Left lung (tissue), 10 donors: ENCODE data around the gene MARCHF9. TPM values are rescaled to one million over a fixed set of nuclear protein-coding genes. Genes with fewer than 3 reads are reported as not detected.

Experiments
- ATAC-seq: fragments of 200-7000 bp; cut with Tn5 transposase; one replicate; pipeline ENCODE4 v1.9.1; 2020; ENCODE audit warnings: moderate library complexity
- DNase-seq, 4 donors: peaks; one replicate each; pipeline ENCODE4 v3.0.0-alpha.2; 2013 to 2020
- H3K27ac ChIP-seq, 2 donors: fragments of 200-600 bp; sonication (generic) in 1 of 2; one replicate each; pipeline versions ENCODE4 v1.5.0 to v1.8.0; 2020 to 2021
- H3K27me3 ChIP-seq, 2 donors: fragments of 200-600 bp; sonication (generic) in 1 of 2; one replicate each; pipeline versions ENCODE4 v1.5.0 to v1.8.0; 2020 to 2021
- H3K36me3 ChIP-seq, 2 donors: fragments of 200-600 bp; sonication (generic) in 1 of 2; one replicate each; pipeline versions ENCODE4 v1.5.0 to v1.8.0; 2020 to 2021
- H3K4me1 ChIP-seq, 2 donors: fragments of 200-600 bp; one replicate each; pipeline ENCODE4 v1.8.0; 2021
- H3K4me3 ChIP-seq, 2 donors: fragments of 200-600 bp; sonication (generic) in 1 of 2; one replicate each; pipeline versions ENCODE4 v1.5.0 to v1.8.0; 2020 to 2021; ENCODE audit warnings: mild to moderate bottlenecking in 1 of 2
- H3K9me3 ChIP-seq, 2 donors: fragments of 200-600 bp; sonication (generic) in 1 of 2; one replicate each; pipeline versions ENCODE4 v1.5.0 to v1.8.0; 2020 to 2021
- intact Hi-C, 2 donors: fragments of 100-400 bp; cut with DNase I; formaldehyde crosslinking; loops; one replicate each; pipeline versions ENCODE4 v1.11.2 to v1.14.2; 2022
- polyA plus RNA-seq, 6 donors: library from polyadenylated mRNA; unstranded; fragments of 120-200 nt; gene quantifications; one replicate each; pipeline ENCODE4 v1.2.1, GENCODE V29; 2013; ENCODE audit not compliant: insufficient read length in 6 of 6
- total RNA-seq, 2 donors: library from RNA; stranded (reverse); fragmentation: NEBNext Ultra II Directional; extraction: Animal tissue kit (Norgen Biotek cat#: 25700); gene quantifications; one replicate each; pipeline ENCODE4 v1.2.1, GENCODE V29; 2021
- TF ChIP-seq, protein P1 (sequence below), 2 donors: fragments of 200-600 bp; sonication (generic) in 1 of 2; IDR thresholded peaks; one replicate each; pipeline versions ENCODE4 v1.5.0 to v1.8.0; 2021; ENCODE audit warnings: antibody characterized with exemption in 2 of 2
- donor health status: DM: no; HTN: yes; CAD: no.
- donor health status: DM: no; HTN: no; CAD: no.

The MARCHF9 gene
- total and polyA plus RNA-seq, 8 donors: 16.5 to 22.6 (median 19.5) TPM

DNA sequence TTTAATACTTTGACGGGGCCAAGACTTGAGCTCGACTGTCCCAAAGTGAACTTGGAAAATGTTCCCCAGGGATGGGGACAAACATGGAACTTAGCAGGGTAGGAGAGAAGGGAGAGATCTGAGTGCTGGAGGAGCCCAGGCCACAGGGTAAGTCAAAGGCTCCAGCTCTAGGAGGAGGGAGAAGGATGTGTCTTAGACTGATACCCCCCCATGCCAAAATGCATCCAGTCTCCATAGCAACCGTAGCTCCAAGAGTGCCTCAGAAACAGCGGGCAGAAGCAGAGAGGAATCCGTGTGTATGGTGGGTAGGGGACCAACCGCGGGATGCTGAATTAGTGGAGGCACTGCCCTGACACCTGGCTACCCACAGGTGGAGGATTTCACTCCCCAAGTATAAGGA lies 15.5 kb upstream of the MARCHF9 start:
- Histone ChIP-seq H3K36me3 (peaks cover 0 to 20% of the 10 kb centered on the region in 2 donors), H3K9me3 (no peaks in the 10 kb centered on the region), H3K27me3 (peaks cover 48 to 73% of the 10 kb centered on the region in 2 donors), H3K4me3 (no peak overlapping the region), H3K27ac (no peak overlapping the region), H3K4me1 (peaks cover 13 to 63% of the 10 kb centered on the region in 2 donors)
- no peak for ATAC-seq
- intact Hi-C loops: no loop called here
- TF ChIP-seq, protein P1, sequence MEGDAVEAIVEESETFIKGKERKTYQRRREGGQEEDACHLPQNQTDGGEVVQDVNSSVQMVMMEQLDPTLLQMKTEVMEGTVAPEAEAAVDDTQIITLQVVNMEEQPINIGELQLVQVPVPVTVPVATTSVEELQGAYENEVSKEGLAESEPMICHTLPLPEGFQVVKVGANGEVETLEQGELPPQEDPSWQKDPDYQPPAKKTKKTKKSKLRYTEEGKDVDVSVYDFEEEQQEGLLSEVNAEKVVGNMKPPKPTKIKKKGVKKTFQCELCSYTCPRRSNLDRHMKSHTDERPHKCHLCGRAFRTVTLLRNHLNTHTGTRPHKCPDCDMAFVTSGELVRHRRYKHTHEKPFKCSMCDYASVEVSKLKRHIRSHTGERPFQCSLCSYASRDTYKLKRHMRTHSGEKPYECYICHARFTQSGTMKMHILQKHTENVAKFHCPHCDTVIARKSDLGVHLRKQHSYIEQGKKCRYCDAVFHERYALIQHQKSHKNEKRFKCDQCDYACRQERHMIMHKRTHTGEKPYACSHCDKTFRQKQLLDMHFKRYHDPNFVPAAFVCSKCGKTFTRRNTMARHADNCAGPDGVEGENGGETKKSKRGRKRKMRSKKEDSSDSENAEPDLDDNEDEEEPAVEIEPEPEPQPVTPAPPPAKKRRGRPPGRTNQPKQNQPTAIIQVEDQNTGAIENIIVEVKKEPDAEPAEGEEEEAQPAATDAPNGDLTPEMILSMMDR (IDR thresholded peaks at IDR 0.05): no peak
- DNase-seq: no peak

DNA sequence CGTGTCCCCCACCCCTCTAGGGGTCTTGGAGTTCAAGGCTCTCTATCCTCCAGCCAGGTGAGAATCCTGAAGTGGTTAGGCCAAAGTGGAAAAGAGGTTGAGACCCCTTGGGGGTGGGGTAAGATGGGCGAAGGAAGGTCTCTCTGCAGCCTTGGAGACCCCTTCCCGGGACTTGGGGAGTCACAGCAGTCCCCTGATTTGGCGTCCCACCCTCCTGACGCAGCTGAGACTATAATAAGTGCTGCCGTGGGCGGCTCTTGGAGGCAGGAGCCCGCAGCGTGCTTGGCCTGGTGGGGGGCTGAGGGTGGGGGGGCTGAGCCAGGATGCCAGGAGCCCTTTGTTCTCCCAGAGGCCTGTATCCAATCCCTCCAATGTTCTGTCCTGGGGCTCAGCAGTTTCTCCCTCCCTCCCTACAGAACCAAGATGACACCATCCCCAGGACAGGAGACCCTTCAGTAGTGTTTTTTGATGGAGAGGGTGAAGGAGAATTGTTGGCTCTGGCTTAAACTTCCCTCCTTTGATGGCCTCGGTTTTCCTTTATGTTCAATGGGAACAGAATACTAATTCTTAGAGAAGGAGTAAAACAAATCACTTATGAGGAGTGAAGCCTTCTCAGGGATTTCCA lies 14.9 kb upstream of the MARCHF9 start:
- peaks cover 46 to 67% of the 10 kb centered on the region in 2 donors for H3K27me3 ChIP-seq
- peaks cover 13 to 63% of the 10 kb centered on the region in 2 donors for H3K4me1 ChIP-seq
- H3K36me3 ChIP-seq: peaks cover 0 to 14% of the 10 kb centered on the region in 2 donors
- intact Hi-C loops: no loop called here
- DNase-seq: no peak
- no peak overlapping the region for H3K4me3 ChIP-seq
- ATAC-seq: no peak
- TF ChIP-seq, protein P1 (IDR thresholded peaks at IDR 0.05): no peak
- H3K9me3 ChIP-seq: no peaks in the 10 kb centered on the region
- H3K27ac ChIP-seq: no peak overlapping the region

DNA sequence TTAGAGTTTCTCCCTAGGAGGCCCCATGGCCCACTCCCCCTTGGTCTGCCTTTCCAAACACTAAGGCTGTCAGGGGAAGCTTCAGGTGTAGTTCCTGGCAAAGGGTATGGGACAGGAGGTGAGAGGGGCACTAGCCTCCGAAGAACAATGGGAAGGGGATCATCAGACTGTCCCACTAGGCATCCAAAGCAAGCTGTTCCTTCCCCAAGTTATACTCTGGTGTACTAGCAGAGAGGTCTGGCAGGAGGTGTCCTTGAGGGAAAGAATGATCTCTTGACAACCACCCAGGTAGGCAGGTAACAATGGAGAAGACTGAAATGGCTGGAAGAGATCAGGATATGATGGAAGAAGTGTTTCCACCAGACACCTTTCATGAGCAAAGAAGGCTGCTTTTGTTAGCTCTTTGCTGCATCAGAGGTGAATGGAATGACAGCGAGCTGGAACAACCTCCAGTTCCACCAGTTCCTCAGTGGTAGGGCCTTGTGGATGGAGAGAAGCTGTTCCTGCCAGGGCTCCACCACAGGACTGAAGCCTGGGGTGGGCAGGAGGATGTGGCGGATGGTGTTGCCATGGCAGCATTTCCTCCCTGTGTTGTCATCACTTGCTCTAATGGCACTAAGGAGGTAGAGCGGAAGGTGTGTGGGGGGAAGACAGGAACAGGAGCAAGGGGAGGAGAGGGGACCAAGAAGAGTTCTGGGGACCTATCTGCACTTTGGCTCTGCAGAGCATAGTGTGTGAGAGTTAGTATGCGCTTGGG lies 14.1 kb upstream of the MARCHF9 start:
- TF ChIP-seq, protein P1 (IDR thresholded peaks at IDR 0.05): no peak
- Histone ChIP-seq H3K36me3 (peaks cover 0 to 8% of the 10 kb centered on the region in 2 donors), H3K4me3 (peak overlapping the region in 1 of 2 donors; percentile 50), H3K4me1 (peaks cover 13 to 65% of the 10 kb centered on the region in 2 donors), H3K27ac (peak overlapping the region in 1 of 2 donors; percentile 81), H3K9me3 (no peaks in the 10 kb centered on the region), H3K27me3 (peaks cover 39 to 58% of the 10 kb centered on the region in 2 donors)
- intact Hi-C loops: no loop called here
- DNase-seq (no peak), ATAC-seq (no peak)

DNA sequence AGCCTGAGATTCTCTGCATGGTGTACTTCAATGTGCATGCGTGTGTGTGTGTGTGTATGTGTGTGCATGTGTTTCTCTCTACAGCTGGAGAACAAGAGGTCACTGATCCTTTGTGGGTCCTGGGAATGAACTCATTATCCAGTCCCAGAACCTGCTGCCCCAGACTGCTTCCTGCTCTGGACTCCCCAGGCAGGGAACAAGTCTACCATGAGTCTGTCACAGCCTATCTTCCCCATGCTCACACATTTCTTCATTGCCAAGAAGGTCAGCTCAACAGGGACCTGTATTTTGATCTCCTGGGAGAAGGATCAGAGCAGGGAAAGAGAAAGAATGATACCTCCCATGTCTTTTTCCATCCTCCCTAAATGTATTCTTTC lies 13.5 kb upstream of the MARCHF9 start:
- TF ChIP-seq, protein P1 (IDR thresholded peaks at IDR 0.05): no peak
- Histone ChIP-seq H3K4me1 (peaks cover 13 to 65% of the 10 kb centered on the region in 2 donors), H3K27ac (peak overlapping the region in 1 of 2 donors; percentile 81), H3K4me3 (peak overlapping the region in 1 of 2 donors; percentile 50), H3K36me3 (peaks cover 0 to 13% of the 10 kb centered on the region in 2 donors), H3K27me3 (peaks cover 34 to 53% of the 10 kb centered on the region in 2 donors), H3K9me3 (no peaks in the 10 kb centered on the region)
- intact Hi-C loops: no loop called here
- ATAC-seq (no peak), DNase-seq (no peak)
